ENCODE data around the gene STARD9.
"Not testable (repeated sequence)": the region's sequence is repeated elsewhere in the genome, so short reads cannot be mapped to it uniquely, and the experiment has no call there.

The STARD9 gene

DNA sequence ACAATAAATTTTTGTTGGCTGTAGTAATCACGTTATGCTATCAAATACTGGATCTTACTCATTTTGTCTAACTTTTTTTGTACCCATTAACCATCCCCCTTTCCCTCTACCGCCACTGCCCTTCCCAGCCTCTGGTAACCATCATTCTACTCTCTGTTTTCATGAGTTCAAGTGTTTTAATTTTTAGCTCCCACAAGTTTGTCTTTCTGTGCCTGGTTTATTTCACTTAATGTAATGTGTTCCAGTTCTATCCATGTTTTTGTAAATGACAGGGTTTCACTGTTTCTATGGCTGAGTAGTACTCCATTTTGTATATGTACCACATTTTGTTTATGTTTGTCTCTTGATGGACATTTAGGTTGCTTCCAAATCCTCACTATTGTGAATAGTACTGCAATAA is 52.1 kb downstream of the STARD9 start:
- DNase-seq (ENCODE audit: low spot score) = no peak

DNA sequence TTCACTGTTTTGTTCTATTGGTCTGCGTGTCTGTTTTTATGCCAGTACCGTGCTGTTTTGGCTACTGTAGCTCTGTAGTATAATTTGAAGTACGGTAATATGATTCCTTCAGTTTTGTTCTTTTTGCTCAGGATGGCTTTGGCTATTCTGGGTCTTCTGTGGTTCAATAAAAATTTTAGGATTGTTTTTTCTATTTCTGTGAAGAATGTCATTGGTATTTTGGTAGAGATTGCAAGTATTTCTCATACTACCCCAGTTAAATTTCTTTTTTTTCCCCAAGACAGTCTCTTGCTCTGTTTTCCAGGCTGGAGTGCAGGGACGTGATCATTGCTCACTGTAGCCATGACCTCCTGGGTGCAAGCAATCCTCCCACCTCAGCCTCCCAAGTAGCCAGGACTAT is 53.4 kb downstream of the STARD9 start:
- DNase-seq (ENCODE audit: low spot score) = no peak

DNA sequence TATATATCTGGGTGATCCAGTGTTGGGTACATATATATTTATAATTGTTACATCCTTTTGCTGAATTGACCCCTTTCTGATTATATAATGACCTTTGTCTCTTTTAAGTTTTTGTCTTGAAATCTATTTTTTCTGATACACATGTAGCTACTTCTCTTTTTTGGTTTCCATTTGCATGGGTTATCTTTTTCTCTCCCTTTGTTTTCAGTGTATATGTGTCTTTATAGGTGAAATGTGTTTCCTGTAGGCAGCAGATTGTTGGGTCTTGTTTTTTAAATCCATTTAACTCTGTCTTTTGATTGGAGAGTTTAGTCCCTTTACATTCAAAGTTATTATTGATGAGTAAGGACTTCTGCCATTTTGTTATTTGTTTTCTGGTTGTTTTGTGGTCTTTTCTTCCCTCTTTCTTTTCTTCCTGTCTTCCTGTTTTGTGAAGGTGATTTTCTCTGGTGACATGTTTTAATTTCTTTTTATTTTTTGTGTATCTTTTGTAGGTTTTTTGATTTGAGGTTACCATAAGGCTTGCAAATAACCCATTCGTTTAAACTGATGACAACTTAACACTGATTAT is 56.8 kb downstream of the STARD9 start:
- no peak for DNase-seq (ENCODE audit: low spot score)

DNA sequence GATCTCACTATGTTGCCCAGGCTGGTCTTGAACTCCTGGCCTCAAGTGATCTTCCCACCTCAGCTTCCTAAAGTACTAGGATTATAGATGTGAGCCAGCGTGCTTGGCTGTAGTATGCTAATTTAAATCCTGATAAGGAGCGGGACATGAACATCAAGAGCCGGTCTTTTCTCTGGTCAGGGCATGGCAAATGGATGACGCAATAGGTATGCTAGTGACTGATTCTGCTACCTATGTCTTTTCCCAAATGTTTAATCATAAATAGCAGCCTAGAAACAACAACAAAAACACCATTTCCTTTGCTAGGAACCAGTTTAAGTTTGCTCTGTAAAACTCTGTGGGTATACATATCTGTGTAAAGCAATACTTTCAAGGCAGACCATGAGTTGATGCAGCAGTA is 64.7 kb downstream of the STARD9 start:
- no peak for DNase-seq (ENCODE audit: low spot score)

DNA sequence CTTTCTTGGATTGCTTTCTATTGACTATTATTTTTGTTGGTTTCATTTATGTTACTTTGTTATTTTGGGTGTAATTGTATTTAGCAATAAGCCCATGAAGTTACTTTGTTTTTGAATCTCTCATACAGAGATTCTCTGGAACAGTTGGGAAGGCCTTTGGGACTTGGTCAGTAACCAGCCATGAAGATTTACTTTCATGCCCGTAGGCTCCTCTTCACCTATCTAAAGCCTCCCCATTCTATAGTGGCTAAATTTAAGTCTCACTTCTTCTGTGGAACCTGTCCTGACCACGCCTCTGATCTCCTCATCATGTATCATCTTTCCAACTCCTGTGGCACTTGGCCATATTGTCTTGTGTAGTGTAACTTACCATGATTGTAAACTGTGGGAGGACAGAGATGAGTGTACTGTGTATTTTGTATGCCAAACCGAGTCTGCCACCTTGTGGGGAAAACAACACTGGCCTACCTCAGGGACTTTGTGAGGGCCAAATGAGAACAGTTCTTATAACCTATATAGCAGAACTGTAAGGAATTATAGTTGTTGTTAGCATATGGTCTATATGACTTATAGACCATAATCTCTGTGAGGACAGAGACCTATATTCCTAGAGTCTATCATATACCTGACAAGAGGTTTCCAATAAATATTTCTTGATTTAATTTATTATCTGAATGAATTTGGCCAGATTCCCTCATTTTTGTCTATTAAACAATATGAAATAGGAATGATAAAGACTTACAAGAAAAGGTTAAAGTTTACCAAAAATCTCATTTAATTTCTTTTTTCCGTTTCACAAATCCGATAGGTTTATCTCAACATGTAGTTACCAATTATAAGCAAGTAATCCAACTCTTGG is 75.0 kb downstream of the STARD9 start:
- DNase-seq (ENCODE audit: low spot score) = peak; percentile 41

DNA sequence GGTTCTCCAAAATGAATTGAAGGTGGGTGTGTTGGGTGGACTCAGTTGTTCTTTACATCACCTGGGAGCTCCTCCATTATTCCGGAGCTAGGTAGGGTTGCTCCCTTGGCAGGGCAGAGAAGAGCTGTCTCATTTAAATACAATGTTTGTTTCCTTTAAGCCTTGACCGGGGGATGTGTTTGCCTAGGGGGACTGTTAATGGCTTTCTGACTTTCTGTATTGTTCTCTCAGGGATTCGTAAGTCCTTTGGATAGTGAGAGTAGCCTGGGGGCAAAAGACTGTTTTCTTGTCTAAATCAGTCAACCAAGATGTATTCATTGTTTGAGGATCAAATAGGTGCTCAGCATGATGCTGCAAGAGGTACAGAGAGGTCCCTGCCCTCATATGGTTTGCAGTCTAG is 90.4 kb downstream of the STARD9 start:
- DNase-seq (ENCODE audit: low spot score) = no peak

DNA sequence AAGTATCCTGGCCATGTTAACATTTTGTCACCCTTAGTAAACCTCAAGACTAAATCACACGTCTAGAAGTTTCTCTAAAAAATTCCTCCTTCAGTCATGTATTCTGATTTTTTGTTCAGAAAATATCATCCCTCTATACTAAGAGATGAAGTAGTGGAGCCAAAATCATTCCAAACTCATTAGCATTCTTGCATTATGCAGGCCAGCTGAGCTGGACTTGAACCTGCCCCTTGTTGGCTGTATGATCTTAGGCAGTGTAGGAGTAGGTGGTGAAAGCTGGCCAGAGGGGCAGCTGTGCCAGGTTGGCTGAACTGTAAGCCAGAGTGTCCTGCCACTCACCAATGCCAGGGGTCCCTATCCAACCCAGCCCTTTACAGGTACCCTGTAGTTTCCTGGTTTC is 92.4 kb downstream of the STARD9 start:
- no peak for DNase-seq (ENCODE audit: low spot score)

DNA sequence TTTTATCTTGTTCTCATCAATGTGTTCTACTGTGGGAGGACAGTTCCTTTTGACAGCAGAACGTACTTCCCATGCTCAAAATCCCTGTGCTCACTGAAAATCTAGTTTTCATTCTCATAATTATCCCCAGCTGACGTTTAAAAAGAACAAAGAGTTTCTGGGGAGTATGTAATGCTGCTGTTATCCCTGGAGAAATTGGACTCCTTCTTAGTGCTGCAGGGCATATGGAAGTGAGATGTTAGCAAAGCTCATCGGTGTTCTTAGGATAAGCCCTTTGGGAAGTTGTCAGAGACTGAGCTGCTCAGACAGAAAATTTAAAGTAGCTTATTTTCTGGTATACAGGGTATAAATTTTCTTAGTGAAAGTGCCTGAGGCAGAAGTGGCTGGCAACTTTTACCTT is 95.0 kb downstream of the STARD9 start:
- no peak for DNase-seq (ENCODE audit: low spot score)

DNA sequence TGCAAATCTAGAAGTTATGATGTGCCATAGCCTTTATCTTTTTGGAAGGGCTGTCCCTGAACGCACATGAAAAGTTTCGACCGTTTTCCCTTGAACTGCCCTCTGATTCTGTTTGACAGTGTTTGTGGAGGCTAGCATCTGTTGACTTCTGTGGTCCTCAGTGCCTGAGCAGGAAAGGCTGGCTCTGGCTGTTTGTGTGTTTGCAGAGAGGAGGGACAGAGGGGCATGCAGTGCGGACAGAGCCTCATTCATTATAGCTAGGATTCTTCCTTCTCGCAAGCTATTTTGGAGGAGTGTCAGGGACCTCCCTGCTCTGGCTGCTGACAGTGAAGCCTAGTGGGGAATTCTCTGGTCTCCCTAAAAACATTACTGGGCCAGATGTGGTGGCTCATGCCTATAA is 97.0 kb downstream of the STARD9 start:
- DNase-seq (ENCODE audit: low spot score) = no peak

DNA sequence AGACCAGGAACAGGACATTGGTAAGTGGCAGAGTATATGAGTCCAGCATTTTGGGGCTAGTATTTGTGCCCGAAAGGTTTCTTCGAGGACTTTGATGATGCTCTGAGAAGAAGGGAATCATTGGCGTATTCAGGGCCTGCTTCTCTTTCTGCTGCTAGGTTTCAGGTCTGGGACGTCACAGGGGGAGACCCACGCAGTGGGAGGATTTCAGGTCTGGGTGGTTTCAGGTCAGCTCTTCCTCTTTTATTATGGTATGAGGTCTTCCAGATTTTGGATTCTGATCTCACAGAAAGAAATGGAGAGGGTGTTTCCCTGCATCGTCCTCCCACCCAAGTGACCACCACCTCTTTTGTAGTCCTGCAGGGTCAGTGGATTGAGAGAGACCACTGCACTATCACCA is 99.1 kb downstream of the STARD9 start:
- DNase-seq (ENCODE audit: low spot score) = no peak

DNA sequence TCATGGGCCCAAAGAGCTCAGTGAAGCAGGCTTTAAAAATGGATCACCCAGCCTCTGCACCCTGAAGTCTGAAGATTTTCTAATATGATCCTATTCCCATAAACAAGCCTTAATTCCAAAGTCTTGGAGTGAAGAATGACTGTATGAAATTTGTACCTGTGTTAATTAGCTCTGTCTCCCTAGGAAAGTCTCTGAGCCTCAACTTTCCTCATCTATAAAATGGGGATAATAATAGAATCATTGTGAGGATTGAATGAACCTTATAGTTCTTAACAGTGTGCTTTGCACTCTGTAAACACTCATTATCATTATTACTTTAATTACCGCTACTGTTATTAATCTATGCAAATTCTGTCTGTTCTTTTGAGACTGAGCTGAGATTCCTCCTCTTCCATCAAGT is 99.6 kb downstream of the STARD9 start:
- DNase-seq (ENCODE audit: low spot score) = no peak

DNA sequence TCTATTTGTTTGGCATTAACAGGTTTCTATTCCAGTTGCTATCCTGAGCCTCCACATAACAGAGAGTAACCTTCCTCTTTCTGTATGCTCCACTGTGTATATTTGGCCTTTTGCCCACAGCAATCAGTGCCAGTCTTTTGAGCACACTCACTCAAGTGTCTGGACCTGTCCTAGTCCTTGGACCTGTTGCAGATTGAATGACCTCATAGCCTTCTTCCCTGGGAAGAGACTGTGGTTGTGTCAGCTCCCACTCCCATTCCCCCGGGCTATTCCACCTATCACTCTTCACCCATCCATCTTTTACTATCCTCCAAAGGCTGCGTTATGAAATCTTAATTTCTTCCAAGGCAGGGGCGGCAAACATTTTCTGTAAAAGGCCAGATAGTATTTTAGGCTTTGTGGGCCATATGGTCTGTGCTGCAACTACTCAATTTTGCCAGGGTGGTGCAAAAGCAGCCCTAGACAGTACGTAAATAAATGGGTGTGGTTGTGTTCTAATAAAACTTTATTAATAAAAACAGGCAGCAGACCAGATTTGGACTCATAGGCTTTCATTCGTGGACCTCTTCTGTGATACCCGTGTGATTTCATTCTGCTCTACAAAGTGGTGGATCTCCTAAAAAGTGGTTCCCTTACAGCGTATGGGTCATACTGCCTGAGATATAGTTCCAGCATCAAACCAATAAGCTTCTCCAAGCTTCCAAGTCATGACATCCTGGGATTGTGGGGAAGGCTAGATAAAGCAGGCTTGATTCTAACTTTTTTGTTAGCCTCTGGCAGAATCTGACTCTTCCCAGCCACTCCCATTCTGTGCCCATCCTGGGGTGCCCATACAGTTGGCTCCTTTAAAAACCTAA is 104.1 kb downstream of the STARD9 start:
- DNase-seq (ENCODE audit: low spot score) = no peak

DNA sequence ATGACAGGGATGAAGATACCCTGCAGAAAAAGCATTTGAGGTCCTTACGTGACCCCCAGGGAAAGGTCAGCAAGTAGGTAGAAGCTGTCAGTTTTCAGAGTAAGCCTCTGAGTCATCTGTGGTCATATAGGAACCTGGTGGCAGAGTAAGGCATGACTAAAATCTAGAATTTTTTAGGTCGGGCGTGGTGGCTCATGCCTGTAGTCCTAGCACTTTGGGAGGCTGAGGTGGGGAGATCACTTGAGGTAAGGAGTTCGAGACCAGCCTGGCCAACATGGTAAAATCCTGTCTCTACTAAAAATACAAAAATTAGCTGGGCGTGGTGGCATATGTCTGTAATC is 104.7 kb downstream of the STARD9 start:
- not testable (repeated sequence) for DNase-seq (ENCODE audit: low spot score)

DNA sequence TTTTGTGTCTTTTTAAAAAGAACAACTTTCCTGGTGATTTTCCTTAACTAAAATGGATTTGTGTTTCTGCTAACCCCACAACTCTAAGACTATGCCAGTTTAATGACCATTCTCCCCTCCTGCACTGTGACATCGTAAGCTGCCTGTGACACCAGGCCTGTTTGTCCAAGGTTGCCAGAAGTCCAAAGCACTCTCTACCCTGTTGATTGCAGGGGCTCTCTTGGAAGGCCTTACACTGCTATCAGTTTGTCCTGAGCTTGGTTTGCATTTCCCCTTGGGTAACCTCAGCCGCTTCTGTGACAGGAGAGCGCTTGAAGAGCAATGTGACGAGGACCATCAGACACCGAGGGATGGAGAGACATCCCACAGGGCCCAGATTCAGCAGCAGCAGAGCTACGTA is 105.7 kb downstream of the STARD9 start:
- DNase-seq (ENCODE audit: low spot score) = no peak

DNA sequence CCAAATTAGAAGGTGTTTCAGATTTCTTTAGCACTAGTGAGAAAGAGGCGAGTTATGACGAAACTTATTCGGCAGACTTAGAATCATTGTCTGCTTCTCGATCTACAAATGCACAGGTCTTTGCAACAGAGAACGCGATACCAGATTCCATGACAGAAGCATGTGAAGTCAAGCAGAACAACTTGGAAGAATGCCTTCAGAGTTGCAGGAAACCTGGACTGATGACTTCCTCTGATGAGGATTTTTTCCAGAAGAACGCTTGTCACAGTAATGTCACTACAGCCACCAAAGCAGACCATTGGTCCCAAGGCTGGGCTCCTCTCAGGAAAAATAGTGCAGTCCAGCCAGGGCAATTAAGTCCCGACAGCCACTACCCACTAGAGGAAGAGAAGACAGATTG is 110.9 kb downstream of the STARD9 start:
- DNase-seq (ENCODE audit: low spot score) = no peak

DNA sequence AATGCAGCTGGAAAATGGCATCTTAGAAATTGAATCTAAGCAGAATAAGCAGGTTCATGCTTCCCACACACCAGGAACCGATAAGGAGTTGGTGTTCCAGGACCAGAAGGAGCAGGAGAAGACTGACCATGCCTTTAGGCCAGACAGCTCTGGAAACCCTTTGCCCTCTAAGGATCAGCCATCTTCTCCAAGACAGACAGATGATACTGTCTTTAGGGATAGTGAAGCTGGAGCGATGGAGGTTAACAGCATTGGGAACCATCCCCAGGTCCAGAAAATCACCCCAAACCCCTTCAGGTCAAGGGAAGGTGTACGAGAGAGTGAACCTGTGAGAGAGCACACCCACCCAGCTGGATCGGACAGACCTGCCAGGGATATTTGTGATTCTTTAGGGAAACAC is 112.3 kb downstream of the STARD9 start:
- no peak for DNase-seq (ENCODE audit: low spot score)

DNA sequence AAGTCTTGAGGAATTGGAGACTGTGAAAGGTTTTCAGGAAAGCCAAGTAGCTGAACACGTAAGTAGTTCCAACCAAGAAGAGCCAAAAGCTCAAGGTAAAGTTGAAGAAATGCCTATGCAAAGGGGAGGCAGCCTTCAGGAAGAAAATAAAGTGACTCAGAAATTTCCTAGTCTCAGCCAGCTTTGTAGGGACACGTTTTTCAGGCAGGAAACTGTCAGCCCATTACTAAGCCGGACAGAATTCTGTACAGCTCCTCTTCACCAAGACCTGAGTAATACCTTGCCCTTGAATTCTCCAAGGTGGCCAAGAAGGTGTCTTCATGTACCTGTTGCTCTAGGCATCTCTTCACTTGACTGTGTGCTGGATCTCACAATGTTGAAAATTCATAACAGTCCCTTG is 112.9 kb downstream of the STARD9 start:
- DNase-seq (ENCODE audit: low spot score) = no peak

DNA sequence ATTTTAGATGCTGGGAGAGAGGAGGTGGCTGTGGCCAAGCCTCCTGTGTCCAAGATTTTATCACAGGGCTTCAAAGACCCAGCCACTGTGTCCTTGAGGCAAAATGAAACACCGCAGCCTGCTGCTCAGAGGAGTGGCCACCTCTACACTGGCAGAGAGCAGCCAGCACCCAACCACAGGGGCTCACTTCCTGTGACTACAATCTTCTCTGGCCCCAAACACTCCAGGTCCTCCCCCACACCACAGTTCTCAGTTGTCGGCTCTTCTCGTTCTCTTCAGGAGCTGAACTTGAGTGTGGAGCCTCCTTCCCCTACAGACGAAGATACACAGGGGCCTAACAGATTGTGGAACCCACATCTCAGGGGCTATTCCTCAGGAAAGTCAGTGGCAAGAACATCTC is 115.9 kb downstream of the STARD9 start:
- no peak for DNase-seq (ENCODE audit: low spot score)

DNA sequence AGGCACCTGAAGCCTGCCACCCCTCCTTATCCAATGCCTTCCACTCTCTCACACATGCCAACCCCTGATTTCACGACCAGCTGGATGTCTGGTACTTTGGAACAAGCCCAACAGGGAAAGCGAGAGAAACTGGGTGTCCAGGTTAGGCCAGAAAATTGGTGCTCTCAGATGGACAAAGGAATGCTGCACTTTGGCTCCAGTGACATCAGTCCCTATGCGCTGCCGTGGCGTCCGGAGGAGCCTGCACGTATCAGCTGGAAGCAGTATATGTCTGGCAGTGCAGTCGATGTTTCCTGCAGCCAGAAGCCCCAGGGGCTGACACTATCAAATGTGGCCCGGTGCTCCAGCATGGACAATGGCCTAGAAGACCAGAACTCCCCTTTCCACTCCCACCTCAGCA is 116.4 kb downstream of the STARD9 start:
- DNase-seq (ENCODE audit: low spot score) = no peak

DNA sequence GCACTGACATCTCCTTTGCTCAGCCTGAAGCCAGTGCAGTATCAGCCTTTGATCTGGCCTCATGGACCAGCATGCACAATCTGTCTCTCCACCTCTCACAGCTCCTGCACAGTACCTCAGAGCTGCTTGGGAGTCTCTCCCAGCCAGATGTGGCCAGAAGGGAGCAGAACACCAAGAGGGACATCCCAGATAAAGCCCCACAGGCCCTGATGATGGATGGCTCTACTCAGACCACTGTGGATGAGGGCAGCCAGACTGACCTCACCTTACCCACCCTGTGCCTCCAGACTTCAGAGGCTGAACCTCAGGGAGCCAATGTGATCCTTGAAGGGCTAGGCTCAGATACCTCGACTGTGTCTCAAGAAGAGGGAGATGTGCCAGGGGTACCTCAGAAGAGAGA is 117.1 kb downstream of the STARD9 start:
- no peak for DNase-seq (ENCODE audit: low spot score)

DNA sequence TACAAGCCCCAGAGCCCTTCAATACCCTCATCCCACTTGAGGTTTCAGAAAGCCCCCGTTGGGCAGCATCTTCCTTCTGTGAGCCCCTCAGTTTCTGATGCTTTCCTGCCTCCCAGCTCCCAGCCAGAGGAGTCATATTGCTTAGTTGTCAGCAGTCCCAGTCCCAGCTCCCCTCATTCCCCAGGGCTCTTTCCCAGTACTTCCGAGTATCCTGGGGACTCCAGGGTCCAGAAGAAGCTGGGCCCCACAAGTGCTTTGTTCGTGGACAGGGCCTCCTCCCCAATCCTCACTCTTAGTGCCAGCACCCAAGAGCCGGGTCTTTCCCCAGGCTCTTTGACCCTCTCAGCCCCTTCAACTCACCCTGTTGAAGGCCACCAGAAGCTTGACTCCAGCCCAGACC is 117.6 kb downstream of the STARD9 start:
- no peak for DNase-seq (ENCODE audit: low spot score)

DNA sequence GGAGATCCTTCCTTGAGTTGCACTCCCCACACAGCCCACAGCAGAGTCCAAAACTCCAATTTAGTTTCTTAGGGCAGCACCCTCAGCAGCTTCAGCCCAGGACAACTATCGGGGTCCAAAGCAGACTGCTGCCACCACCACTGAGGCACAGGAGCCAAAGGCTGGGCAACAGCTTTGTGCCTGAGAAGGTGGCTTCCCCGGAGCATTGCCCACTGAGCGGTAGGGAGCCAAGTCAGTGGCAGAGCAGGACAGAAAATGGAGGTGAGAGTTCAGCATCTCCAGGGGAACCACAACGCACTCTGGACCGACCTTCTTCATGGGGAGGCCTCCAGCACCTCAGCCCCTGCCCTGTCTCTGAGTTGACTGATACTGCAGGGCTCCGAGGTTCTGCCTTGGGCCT is 118.1 kb downstream of the STARD9 start:
- DNase-seq (ENCODE audit: low spot score) = no peak

DNA sequence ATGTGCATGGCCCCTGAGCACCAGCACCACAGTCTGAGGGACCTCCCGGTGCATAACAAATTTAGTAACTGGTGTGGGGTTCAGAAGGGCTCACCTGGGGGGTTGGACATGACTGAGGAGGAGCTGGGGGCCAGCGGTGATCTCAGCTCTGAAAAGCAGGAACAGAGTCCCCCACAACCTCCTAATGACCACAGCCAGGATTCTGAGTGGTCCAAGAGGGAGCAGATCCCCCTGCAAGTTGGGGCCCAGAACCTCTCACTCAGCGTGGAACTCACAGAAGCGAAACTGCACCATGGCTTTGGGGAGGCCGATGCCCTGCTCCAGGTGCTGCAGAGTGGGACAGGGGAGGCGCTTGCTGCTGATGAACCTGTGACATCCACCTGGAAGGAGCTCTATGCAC is 118.5 kb downstream of the STARD9 start:
- no peak for DNase-seq (ENCODE audit: low spot score)
